GM12873 (cell line): ENCODE measurements around the gene CHD5.

Experiments used
- TF ChIP-seq, protein P1 (sequence below): IDR thresholded peaks from 2 replicates; pipeline ENCODE4 v1.5.1; 2012; ENCODE audit warnings: low read depth, mild to moderate bottlenecking, moderate library complexity, low read length, control low read depth; ENCODE audit not compliant: insufficient read depth; ENCODE audit errors: missing control alignments

The CHD5 gene

GRCh38 chr1:6218375-6219164, 38.4 kb upstream of the CHD5 start:
- TF ChIP-seq, protein P1, sequence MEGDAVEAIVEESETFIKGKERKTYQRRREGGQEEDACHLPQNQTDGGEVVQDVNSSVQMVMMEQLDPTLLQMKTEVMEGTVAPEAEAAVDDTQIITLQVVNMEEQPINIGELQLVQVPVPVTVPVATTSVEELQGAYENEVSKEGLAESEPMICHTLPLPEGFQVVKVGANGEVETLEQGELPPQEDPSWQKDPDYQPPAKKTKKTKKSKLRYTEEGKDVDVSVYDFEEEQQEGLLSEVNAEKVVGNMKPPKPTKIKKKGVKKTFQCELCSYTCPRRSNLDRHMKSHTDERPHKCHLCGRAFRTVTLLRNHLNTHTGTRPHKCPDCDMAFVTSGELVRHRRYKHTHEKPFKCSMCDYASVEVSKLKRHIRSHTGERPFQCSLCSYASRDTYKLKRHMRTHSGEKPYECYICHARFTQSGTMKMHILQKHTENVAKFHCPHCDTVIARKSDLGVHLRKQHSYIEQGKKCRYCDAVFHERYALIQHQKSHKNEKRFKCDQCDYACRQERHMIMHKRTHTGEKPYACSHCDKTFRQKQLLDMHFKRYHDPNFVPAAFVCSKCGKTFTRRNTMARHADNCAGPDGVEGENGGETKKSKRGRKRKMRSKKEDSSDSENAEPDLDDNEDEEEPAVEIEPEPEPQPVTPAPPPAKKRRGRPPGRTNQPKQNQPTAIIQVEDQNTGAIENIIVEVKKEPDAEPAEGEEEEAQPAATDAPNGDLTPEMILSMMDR = no peak

- TF ChIP-seq, protein P1 = no peak
Measured at GRCh38 chr1:6212193-6212959, 32.3 kb upstream of the CHD5 start.

GRCh38 chr1:6211731-6212130, 31.6 kb upstream of the CHD5 start:
- TF ChIP-seq, protein P1 = no peak

GRCh38 chr1:6210591-6211355, 30.7 kb upstream of the CHD5 start:
- TF ChIP-seq, protein P1 = no peak

DNA sequence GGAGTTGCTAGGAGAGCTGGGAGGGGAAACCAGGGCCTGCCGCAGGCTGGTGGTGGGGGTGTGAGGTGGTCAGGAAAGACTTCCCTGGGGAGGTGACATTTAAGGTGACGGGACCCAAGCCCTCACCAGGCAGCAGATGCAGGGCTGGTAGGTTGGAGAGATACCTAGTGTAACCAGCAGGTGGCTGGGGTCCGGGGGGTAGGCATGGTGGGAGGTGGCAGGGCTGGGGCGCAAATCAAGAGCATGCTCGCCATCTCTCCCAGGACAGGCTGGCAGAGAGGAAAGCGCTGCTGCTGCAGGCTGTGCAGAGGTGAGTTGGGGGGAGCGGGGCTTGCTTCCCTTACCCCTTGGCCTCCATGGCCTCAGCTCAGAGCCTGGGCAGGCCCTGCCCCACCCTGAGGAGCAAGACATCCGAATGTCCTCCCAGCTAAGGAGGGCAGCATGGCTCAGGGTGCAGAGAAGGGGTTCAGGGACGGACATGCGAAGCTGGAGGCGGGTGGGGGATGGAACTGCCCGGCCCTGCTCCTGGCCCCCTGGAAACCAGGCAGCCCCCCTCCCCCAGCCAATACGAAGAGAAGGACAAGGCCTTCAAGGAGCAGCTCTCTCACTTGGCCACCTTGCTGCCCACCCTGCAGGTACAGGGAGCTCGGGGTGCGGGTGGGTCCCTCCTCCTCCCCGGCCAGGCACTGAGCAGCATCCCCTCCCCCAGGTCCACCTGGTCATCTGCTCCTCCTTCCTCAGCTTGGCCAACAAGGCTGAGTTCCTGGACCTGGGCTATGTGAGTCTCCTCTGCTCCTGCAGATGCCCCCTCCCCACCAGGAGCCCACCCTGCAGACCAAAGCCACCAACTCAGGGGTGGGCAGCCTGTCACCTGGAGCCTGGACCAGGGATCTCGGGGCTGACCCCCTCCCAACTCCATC, 29.8 kb upstream of the CHD5 start:
- TF ChIP-seq, protein P1 = peak; percentile 64

- TF ChIP-seq, protein P1 = peak; percentile 69
Measured at GRCh38 chr1:6208723-6209660, 28.9 kb upstream of the CHD5 start.
